GM12878 (cell line): ENCODE data around the gene TNP2. TPM values are rescaled to one million over a fixed set of nuclear protein-coding genes. Genes with fewer than 3 reads are reported as not detected.

Source experiments
- BHLHE40 ChIP-seq, 2 experiments: fragments of 450-650 bp in 1 of 2; IDR thresholded peaks; 2 replicates each; pipeline ENCODE4 v1.6.1; 2011 to 2017; ENCODE audit warnings: low read depth in 2 of 2, borderline replicate concordance in 1 of 2, improper control_type of control experiment in 1 of 2, low read length in 1 of 2, mild to moderate bottlenecking in 1 of 2
- BRCA1 ChIP-seq: IDR thresholded peaks from 2 replicates; pipeline ENCODE4 v1.6.1; 2011; ENCODE audit warnings: low read depth, low read length, improper control_type of control experiment
- CBX3 ChIP-seq: fragments of 200-600 bp; sonication (generic); IDR thresholded peaks from 2 replicates; pipeline ENCODE4 v1.6.1; 2016; ENCODE audit warnings: low read depth, borderline replicate concordance
- ESRRA ChIP-seq: IDR thresholded peaks from 2 replicates; pipeline ENCODE4 v1.6.1; 2012; ENCODE audit warnings: mild to moderate bottlenecking, low read length, improper control_type of control experiment
- FOXK2 ChIP-seq: fragments of 450-650 bp; IDR thresholded peaks from 2 replicates; pipeline ENCODE4 v1.6.1; 2017; ENCODE audit warnings: mild to moderate bottlenecking, moderate library complexity
- FOXM1 ChIP-seq: IDR thresholded peaks from 2 replicates; pipeline ENCODE4 v1.6.1; 2012; ENCODE audit warnings: low read depth, mild to moderate bottlenecking, inconsistent platforms, low read length, moderate library complexity
- IRF5 ChIP-seq: fragments of 450-650 bp; IDR thresholded peaks from 2 replicates; pipeline ENCODE4 v1.6.1; 2017; ENCODE audit warnings: borderline replicate concordance
- JUND ChIP-seq: IDR thresholded peaks from 2 replicates; pipeline ENCODE4 v1.6.1; 2012; ENCODE audit warnings: low read depth, mild to moderate bottlenecking, low read length, improper control_type of control experiment, moderate library complexity
- KAT2A ChIP-seq: conservative IDR thresholded peaks from 2 replicates; pipeline ENCODE4 v1.6.1; 2011; ENCODE audit warnings: low read depth, low read length; ENCODE audit not compliant: control insufficient read depth
- NFYB ChIP-seq: IDR thresholded peaks from 2 replicates; pipeline ENCODE4 v1.6.1; 2011; ENCODE audit warnings: low read depth, mild to moderate bottlenecking, low read length, improper control_type of control experiment, moderate library complexity; ENCODE audit not compliant: insufficient read depth
- NR2C2 ChIP-seq: IDR thresholded peaks from 2 replicates; pipeline ENCODE4 v1.6.1; 2011; ENCODE audit warnings: borderline replicate concordance, low read depth; ENCODE audit not compliant: control insufficient read depth, insufficient read length
- PAX8 ChIP-seq: fragments of 450-650 bp; IDR thresholded peaks from 2 replicates; pipeline ENCODE4 v1.6.1; 2017; ENCODE audit warnings: mild to moderate bottlenecking, moderate library complexity
- PBX3 ChIP-seq: IDR thresholded peaks from 2 replicates; pipeline ENCODE4 v1.6.1; 2011; ENCODE audit warnings: mild to moderate bottlenecking, low read depth, low read length, moderate library complexity; ENCODE audit not compliant: insufficient replicate concordance
- PML ChIP-seq: IDR thresholded peaks from 2 replicates; pipeline ENCODE4 v1.6.1; 2012; ENCODE audit warnings: low read length, inconsistent platforms
- RELB ChIP-seq: fragments of 450-650 bp; IDR thresholded peaks from 2 replicates; pipeline ENCODE4 v1.6.1; 2017; ENCODE audit warnings: low read depth, mild to moderate bottlenecking, moderate library complexity
- SMARCA5 ChIP-seq: fragments of 450-650 bp; IDR thresholded peaks from 2 replicates; pipeline ENCODE4 v1.6.1; 2017; ENCODE audit warnings: mild to moderate bottlenecking
- SP1 ChIP-seq: IDR thresholded peaks from one replicate; pipeline ENCODE4 v1.6.1; 2011; ENCODE audit warnings: low read depth, low read length
- ZBTB11 ChIP-seq: fragments of 450-650 bp; formaldehyde crosslinking; IDR thresholded peaks from 2 replicates; pipeline ENCODE4 v1.5.0; 2022; ENCODE audit warnings: mild to moderate bottlenecking, missing genetic modification characterization
- polyA plus RNA-seq, 11 experiments: library from polyadenylated mRNA; depleted of rRNA in 4 of 11; unstranded in 6 of 11; stranded (reverse) in 5 of 11; fragments of >200 nt; fragmentation: Nextera tagmentation in 4 of 11; fragmentation: Illumina TruSeq in 1 of 11; extraction: Ambion mirVana in 4 of 11; extraction: Trizol in 1 of 11; gene quantifications; 1 replicate in 1 of 11; 2 replicates in 10 of 11; pipeline versions ENCODE4 v1.2.1 to v1.2.3, GENCODE V29; 2011 to 2016; ENCODE audit warnings: inconsistent platforms in 2 of 11, missing spikeins in 2 of 11, low read depth in 1 of 11
- total RNA-seq, 4 experiments: library from RNA; depleted of rRNA in 3 of 4; stranded (reverse); fragments of >200 nt in 3 of 4; fragmentation: Illumina TruSeq in 1 of 4; extraction: Trizol in 1 of 4; gene quantifications; 2 replicates each; pipeline versions ENCODE4 v1.2.1 to v1.2.3, GENCODE V29; 2013 to 2021
- TF ChIP-seq, protein P1 (sequence below): fragments of 450-650 bp; IDR thresholded peaks from 2 replicates; pipeline ENCODE4 v1.6.1; 2018; ENCODE audit warnings: mild to moderate bottlenecking, low read depth, moderate library complexity; ENCODE audit not compliant: partially characterized antibody

TNP2 gene
- total and polyA plus RNA-seq, 10 of the 15 experiments (the other 5 are each of a cell fraction or from before 2014, with no cell fraction given), result not detected

GRCh38 chr16:11296706-11297491 lies 27.8 kb upstream of the TNP2 start (continued):
- no peak for TF ChIP-seq IRF5
- 0 out of 2 replicates have a peak, but pooled peaks have one; percentile 17 for TF ChIP-seq FOXK2
- TF ChIP-seq ESRRA, result no peak
- TF ChIP-seq RELB, result no peak
- TF ChIP-seq ZBTB11, result no peak
- no peak for TF ChIP-seq FOXM1
- no peak for TF ChIP-seq PAX8
- TF ChIP-seq NFYB, result no peak
- 0 out of 2 replicates have a peak, but pooled peaks have one; percentile 8 for TF ChIP-seq SMARCA5
- TF ChIP-seq, protein P1, sequence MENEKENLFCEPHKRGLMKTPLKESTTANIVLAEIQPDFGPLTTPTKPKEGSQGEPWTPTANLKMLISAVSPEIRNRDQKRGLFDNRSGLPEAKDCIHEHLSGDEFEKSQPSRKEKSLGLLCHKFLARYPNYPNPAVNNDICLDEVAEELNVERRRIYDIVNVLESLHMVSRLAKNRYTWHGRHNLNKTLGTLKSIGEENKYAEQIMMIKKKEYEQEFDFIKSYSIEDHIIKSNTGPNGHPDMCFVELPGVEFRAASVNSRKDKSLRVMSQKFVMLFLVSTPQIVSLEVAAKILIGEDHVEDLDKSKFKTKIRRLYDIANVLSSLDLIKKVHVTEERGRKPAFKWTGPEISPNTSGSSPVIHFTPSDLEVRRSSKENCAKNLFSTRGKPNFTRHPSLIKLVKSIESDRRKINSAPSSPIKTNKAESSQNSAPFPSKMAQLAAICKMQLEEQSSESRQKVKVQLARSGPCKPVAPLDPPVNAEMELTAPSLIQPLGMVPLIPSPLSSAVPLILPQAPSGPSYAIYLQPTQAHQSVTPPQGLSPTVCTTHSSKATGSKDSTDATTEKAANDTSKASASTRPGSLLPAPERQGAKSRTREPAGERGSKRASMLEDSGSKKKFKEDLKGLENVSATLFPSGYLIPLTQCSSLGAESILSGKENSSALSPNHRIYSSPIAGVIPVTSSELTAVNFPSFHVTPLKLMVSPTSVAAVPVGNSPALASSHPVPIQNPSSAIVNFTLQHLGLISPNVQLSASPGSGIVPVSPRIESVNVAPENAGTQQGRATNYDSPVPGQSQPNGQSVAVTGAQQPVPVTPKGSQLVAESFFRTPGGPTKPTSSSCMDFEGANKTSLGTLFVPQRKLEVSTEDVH, result no peak
- no peak; the same call in 1 of the 2 replicates for TF ChIP-seq PML
- peak; percentile 15 for TF ChIP-seq SP1
- TF ChIP-seq CBX3, result no peak
- no peak for TF ChIP-seq PBX3
- TF ChIP-seq JUND, result no peak
- peak; percentile 90 to 92 for TF ChIP-seq BHLHE40 (IDR thresholded peaks at IDR 0.05; ENCODE audit: borderline replicate concordance in 1 of 2, low read depth in 2 of 2, low read length in 1 of 2)
- no peak for TF ChIP-seq NR2C2
- no peak for TF ChIP-seq BRCA1
- no peak for TF ChIP-seq KAT2A
